Astrocyte (in vitro differentiated cells and primary cell): ENCODE measurements around the gene CDK4. TPM values are rescaled to one million over a fixed set of nuclear protein-coding genes. Genes with fewer than 3 reads are reported as not detected.

Experiments
- DNase-seq: peaks from one replicate; pipeline ENCODE4 v3.0.0-alpha.2; 2010; ENCODE audit warnings: low read depth
- FAIRE-seq: peaks from 2 replicates; lab custom pipeline; 2011; peaks lifted over from hg19 to GRCh38; lab: Jason Lieb, UNC
- H2AFZ ChIP-seq: 2 replicates; pipeline ENCODE4 v1.6.0; 2012; ENCODE audit warnings: low read depth, low read length, inconsistent platforms
- H3K27ac ChIP-seq: 2 replicates; pipeline ENCODE4 v1.5.1; 2011; ENCODE audit warnings: low read depth, low read length, inconsistent platforms
- H3K27me3 ChIP-seq: 2 replicates; pipeline ENCODE4 v1.6.0; 2011; ENCODE audit warnings: low read length, inconsistent platforms; ENCODE audit not compliant: insufficient read depth
- H3K36me3 ChIP-seq: 2 replicates; pipeline ENCODE4 v1.5.1; 2011; ENCODE audit warnings: low read length, inconsistent platforms; ENCODE audit not compliant: insufficient read depth
- H3K4me1 ChIP-seq: 2 replicates; pipeline ENCODE4 v1.5.1; 2011; ENCODE audit warnings: low read length, inconsistent platforms; ENCODE audit not compliant: insufficient read depth
- H3K4me2 ChIP-seq: 2 replicates; pipeline ENCODE4 v1.6.0; 2012; ENCODE audit warnings: low read length, inconsistent platforms
- H3K4me3 ChIP-seq: 2 replicates; pipeline ENCODE4 v1.5.1; 2011; ENCODE audit warnings: low read depth, mild to moderate bottlenecking, low read length, inconsistent platforms; ENCODE audit not compliant: insufficient read depth
- H3K79me2 ChIP-seq: 2 replicates; pipeline ENCODE4 v1.6.0; 2012; ENCODE audit warnings: mild to moderate bottlenecking, low read length, inconsistent platforms; ENCODE audit not compliant: insufficient read depth
- H3K9ac ChIP-seq: 2 replicates; pipeline ENCODE4 v1.6.0; 2012; ENCODE audit warnings: mild to moderate bottlenecking, low read length, inconsistent platforms
- H3K9me3 ChIP-seq: 2 replicates; pipeline ENCODE4 v1.5.1; 2012; ENCODE audit warnings: low read depth, mild to moderate bottlenecking, low read length, inconsistent platforms; ENCODE audit not compliant: insufficient read depth
- H4K20me1 ChIP-seq: 2 replicates; pipeline ENCODE4 v1.6.0; 2012; ENCODE audit warnings: low read length, inconsistent platforms; ENCODE audit not compliant: insufficient read depth
- H3K27ac Mint-ChIP-seq: one replicate; pipeline ENCODE4 v1.8.0; 2021; ENCODE audit warnings: mild to moderate bottlenecking, mixed read lengths; ENCODE audit not compliant: unreplicated experiment
- H3K27me3 Mint-ChIP-seq: one replicate; pipeline ENCODE4 v1.8.0; 2021; ENCODE audit warnings: low read depth, mixed read lengths; ENCODE audit not compliant: unreplicated experiment
- H3K36me3 Mint-ChIP-seq: one replicate; pipeline ENCODE4 v1.8.0; 2021; ENCODE audit warnings: low read depth, mixed read lengths; ENCODE audit not compliant: unreplicated experiment
- H3K4me1 Mint-ChIP-seq: one replicate; pipeline ENCODE4 v1.8.0; 2021; ENCODE audit warnings: low read depth, mixed read lengths; ENCODE audit not compliant: unreplicated experiment
- H3K4me3 Mint-ChIP-seq: one replicate; pipeline ENCODE4 v1.8.0; 2021; ENCODE audit warnings: mild to moderate bottlenecking, moderate library complexity, mixed read lengths; ENCODE audit not compliant: unreplicated experiment
- H3K9me3 Mint-ChIP-seq: one replicate; pipeline ENCODE4 v1.8.0; 2021; ENCODE audit warnings: mild to moderate bottlenecking, mixed read lengths; ENCODE audit not compliant: unreplicated experiment
- EZH2 ChIP-seq: IDR thresholded peaks from 2 replicates; pipeline ENCODE4 v1.6.1; 2012; ENCODE audit warnings: mild to moderate bottlenecking, low read length, inconsistent platforms; ENCODE audit not compliant: insufficient read depth
- total RNA-seq: library from RNA; stranded (reverse); gene quantifications from 2 replicates; pipeline ENCODE4 v1.2.1, GENCODE V29; 2021
- TF ChIP-seq, protein P1 (sequence below): IDR thresholded peaks from 2 replicates; pipeline ENCODE4 v1.5.1; 2011; ENCODE audit warnings: low read depth, mild to moderate bottlenecking, inconsistent platforms, low read length, moderate library complexity; ENCODE audit not compliant: insufficient read depth

The CDK4 gene
- total RNA-seq, 1 donor from 2014 or later, result 133 TPM

DNA sequence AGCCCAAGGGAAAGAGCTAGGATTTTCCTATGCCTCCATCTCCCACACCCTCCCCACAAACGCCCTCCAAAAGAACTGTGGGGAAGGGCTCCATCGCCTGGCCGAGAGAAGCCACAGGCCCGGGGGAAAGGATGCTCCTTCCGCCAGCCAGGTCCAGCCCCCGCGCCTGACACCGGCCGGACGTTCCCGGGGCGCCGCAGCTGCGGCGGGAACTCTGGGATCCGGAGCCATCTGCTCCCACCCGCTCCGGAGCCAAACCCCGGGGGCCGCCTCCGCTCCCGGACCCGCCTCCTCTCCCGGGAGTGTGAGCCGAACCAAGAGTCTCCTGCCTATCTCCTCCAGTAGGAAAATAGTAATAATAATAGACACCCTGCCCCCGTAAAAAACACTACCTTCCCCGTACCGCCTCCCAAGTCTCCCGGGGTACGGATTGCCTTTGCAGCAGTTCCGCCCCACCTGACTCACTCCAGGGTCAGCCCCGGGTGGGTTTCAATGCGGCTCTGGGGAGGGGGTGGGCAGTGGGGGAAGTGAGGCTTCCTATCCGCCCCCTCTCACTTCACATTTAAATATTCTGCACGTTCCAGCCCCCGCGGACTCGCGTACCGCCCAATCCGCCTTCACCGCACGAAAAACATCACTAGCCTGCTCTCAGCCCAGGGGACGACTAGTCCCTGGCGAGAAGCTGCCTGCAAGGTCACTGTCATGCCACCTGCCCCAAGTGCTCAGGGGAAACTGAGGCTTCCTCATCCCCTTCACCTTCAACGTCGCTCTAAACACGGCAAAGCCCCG, 16.0 kb downstream of the CDK4 start:
- H3K4me3 ChIP-seq, result peak overlapping the region; percentile 41
- no peak for FAIRE-seq
- no peaks in the 10 kb centered on the region for H3K9me3 ChIP-seq
- H2AFZ ChIP-seq, result peak overlapping the region; percentile 46
- TF ChIP-seq, protein P1, sequence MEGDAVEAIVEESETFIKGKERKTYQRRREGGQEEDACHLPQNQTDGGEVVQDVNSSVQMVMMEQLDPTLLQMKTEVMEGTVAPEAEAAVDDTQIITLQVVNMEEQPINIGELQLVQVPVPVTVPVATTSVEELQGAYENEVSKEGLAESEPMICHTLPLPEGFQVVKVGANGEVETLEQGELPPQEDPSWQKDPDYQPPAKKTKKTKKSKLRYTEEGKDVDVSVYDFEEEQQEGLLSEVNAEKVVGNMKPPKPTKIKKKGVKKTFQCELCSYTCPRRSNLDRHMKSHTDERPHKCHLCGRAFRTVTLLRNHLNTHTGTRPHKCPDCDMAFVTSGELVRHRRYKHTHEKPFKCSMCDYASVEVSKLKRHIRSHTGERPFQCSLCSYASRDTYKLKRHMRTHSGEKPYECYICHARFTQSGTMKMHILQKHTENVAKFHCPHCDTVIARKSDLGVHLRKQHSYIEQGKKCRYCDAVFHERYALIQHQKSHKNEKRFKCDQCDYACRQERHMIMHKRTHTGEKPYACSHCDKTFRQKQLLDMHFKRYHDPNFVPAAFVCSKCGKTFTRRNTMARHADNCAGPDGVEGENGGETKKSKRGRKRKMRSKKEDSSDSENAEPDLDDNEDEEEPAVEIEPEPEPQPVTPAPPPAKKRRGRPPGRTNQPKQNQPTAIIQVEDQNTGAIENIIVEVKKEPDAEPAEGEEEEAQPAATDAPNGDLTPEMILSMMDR, result no peak
- peak; percentile 32 for TF ChIP-seq EZH2
- no peaks in the 10 kb centered on the region for H3K36me3 ChIP-seq
- Mint-ChIP-seq H3K36me3 (peaks cover 3% of the 10 kb centered on the region), H3K27ac (peak overlapping the region; percentile 72), H3K4me3 (peak overlapping the region; percentile 83), H3K4me1 (peaks cover 19% of the 10 kb centered on the region), H3K27me3 (peaks cover 72% of the 10 kb centered on the region), H3K9me3 (peaks cover 5% of the 10 kb centered on the region)
- H3K27me3 ChIP-seq, result peaks cover 73% of the 10 kb centered on the region
- peaks cover 9% of the 10 kb centered on the region for H4K20me1 ChIP-seq
- H3K4me2 ChIP-seq, result peak overlapping the region; percentile 79
- H3K9ac ChIP-seq, result no peak overlapping the region
- no peak overlapping the region for H3K27ac ChIP-seq
- no peaks in the 10 kb centered on the region for H3K79me2 ChIP-seq
- no peak for DNase-seq
- peaks cover 11% of the 10 kb centered on the region for H3K4me1 ChIP-seq

DNA sequence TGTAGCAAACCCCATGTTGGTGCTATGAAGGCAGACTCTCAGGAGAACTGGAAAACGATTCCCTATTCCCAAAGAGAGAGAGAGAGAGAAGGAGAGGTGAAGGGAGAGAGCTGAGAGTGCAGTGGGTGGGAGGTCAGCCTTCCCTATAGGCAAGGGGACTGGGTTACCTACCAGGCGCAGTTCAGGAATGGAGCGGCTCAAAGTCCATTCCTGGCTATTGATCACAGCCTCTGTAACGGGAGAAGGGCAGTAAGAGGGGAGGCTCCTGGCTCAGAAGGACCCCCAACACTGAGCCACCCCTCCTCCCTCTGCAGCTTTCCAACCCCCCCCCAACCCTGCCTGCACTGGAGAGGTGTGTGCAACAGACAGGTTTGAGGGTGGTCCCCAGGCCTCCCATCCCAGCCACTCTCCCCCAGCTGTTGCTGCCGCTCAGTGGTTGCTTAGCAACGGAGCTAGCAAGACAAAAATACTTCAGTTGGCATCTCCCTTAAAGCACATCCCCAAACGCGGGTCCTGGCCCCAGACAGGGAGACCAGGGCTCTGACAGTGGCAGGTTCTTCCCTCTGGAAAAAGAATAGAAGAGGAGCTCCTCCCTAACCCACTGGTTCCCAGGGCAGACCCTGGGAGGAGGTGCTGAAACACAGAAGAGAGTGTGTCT, 16.8 kb downstream of the CDK4 start:
- Histone ChIP-seq H3K4me1 (peaks cover 11% of the 10 kb centered on the region), H3K4me2 (peak overlapping the region; percentile 79), H3K9ac (no peak overlapping the region), H3K9me3 (no peaks in the 10 kb centered on the region), H3K79me2 (no peaks in the 10 kb centered on the region), H3K4me3 (peak overlapping the region; percentile 41), H2AFZ (peak overlapping the region; percentile 46), H4K20me1 (peaks cover 9% of the 10 kb centered on the region), H3K27ac (no peak overlapping the region), H3K36me3 (no peaks in the 10 kb centered on the region), H3K27me3 (peaks cover 65% of the 10 kb centered on the region)
- DNase-seq (no peak), FAIRE-seq (no peak)
- TF ChIP-seq EZH2, result no peak
- TF ChIP-seq, protein P1, result no peak
- Mint-ChIP-seq H3K27me3 (peaks cover 72% of the 10 kb centered on the region), H3K27ac (peak overlapping the region; percentile 72), H3K9me3 (peaks cover 5% of the 10 kb centered on the region), H3K4me1 (peaks cover 19% of the 10 kb centered on the region), H3K36me3 (peaks cover 3% of the 10 kb centered on the region), H3K4me3 (peak overlapping the region; percentile 65)
